GM19099 (cell line): Measurements from ENCODE around the gene RHOBTB1.

Experiments
- POLR2A ChIP-seq: IDR thresholded peaks from 3 replicates; pipeline ENCODE4 v1.6.1; 2011; ENCODE audit warnings: low read depth; ENCODE audit not compliant: insufficient read length; ENCODE audit errors: extremely low read depth

Gene RHOBTB1

DNA sequence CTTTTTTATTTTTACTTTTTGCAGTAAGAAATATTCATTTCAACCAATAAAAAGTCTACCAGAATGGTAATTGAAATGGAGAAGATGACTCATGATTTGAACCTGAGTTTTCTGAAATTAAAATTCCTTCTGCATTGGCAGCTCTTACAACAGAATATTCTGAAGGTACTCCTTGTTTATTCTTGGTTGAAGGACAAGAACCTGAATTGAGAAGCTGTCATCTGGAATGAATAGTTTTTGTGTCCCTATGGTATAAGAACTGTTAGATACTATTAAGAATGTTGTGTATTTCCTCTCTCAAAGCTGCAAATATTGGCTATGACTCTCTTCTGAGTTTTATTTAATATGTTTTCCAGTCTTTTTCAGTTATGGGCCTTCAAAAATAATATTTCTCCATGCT, 109.6 kb downstream of the RHOBTB1 start:
- no peak for TF ChIP-seq POLR2A

DNA sequence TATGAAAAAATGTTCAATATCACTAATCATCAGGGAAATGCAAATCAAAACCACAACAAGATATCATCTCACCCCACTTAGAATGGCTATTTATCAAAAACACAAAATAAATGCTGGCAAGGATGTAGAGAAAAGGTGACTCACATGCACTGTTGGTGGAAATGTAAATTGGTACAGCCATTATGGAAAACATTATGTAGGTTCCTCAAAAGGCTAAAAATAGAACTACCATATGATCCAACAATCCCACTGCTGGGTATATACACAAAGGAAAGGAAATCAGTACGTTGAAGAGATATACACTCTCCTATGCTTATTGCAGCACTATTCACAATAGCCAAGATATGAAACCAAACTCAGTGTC, 115.5 kb downstream of the RHOBTB1 start:
- no peak for TF ChIP-seq POLR2A

DNA sequence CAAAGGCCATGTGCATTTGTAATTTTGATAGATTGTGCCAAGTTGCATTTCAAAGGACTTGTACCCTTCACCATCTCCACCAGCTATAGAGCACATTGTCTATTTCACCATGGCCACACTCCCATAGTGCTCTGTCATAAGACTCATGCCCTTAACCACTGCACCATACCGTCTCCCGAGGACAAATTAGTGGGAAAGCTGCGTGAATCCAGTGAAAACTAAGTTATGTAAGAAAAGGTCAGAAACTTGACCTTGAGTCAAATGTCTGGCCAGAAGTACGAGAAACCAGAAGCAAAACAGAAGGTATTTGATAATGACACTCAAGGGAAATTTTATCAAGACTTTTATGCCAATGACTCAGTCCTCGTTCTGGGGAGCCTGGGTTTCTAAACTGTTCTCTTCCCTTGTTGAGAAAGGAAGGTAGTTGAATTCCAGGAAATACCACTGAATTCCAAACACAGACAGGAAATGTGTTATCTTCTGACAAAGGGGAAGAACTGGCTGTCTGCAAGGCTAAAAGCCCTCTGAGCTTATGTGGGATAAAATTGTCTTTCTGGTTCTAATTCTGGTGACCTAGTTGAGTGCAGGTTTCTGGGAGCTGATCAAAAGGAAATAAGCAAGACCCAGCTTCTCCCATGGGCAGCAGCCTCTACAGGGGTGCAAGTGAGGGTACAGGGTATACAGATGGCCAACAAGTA, 116.0 kb downstream of the RHOBTB1 start:
- TF ChIP-seq POLR2A: no peak

DNA sequence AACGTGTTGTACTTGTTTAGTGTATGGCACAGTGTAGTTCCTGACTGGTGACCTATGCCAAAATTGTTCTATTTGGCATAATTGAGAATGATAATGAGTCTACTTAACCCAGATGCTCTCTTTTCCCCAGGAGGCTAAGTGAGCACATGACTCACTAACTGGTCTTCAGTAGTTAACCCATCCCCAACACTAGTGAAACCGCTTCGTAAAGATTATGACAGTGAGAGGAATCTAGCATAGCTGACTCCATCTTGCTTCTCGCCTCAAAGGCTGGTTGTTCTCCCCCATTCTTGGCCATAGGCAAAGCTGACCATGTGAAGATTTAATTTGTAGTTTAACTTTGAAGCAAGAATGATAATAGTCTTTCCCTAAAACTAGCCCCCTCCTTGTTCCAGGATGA, 118.5 kb downstream of the RHOBTB1 start:
- no peak for TF ChIP-seq POLR2A

DNA sequence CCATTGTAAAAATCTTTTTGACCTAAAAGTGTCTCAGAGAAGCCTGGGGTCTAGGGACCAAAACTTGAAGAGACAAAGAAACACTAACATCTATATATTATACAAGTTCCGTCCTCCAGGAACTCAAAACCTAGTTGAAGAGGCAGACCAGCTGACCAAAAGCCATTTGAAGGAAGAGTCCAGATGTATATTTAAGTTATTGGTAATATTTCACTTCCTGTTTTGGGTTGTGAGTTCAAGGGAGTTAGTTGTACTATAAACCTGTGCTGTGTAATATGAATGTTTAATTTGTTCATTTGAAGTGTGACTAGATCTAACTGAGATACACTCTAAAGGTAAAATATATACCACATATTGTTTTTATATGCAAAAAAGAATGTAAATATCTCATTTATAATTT, 120.7 kb downstream of the RHOBTB1 start:
- TF ChIP-seq POLR2A: no peak

DNA sequence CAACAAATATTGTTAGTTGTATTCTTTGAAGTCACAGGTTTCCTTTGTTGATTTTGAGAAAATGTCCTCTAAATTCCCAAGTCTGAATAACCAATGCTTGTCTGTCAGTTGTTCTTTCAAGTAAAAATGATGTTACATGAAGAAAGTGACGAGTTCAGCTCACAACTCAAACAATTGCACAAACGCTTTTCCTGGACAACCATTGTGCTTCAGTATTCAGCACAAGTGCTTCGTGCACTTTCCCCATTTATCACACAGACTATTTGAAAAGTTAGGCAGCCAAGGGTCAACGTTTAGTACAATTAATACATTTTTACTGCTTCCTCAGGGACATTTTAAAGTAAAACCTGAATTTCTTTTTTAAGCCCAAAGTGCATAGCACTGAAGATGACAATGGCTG, 121.2 kb downstream of the RHOBTB1 start:
- no peak for TF ChIP-seq POLR2A

DNA sequence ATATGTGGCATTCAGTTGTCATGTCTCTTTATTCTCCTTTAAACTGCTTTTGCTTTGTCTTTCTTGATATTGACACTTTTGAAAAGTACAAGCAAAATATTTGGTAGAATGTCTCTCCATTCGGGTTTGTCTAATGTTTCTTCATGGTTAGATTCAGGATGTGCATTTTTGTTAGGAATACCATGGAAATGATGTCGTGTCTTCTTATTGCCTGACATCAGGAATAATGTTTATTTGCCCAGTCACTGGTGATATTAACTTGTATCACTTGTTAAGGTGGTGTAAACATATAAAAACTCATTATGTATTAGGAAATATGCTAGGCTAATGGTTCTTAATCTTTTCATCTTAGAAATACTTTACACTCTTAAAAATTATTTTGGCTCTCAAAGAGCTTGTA, 122.3 kb downstream of the RHOBTB1 start:
- TF ChIP-seq POLR2A: no peak

DNA sequence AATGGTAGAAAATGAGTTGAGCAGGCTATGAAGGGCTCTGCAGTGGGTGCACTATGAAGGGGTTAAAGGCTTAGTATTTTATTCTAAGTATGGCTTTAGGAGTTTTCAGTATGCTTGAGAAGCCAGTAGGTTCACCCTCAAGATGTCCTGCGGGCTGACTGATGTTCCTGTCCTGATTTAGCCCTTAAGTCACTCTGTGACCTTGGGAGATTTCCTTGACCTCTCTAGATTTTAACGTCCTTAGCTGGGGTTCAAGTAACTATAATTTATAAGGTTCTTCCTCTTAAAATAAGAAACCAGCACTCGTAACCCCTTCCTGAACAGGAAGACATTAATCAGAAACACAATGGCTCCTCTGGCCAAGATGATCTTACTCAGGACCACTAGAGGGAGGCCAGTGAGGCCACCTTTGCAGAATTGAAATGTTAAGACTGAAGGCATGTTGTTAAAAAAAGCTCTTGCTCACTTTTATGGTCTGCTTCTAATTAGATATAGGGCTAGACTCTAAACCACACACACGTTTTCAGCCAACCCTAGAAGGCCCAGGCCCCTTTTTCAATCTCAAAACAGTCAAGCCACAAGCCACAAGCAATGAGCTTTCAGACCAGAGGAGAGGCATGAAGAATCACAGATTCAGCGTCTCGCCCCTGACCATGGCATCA, 123.8 kb downstream of the RHOBTB1 start:
- TF ChIP-seq POLR2A: no peak
